MV-4-11 (cell line): Measurements from ENCODE around the gene MBNL1.
"Not testable (repeated sequence)": the region's sequence is repeated elsewhere in the genome, so short reads cannot be mapped to it uniquely, and the experiment has no call there.

Experiments
- DNase-seq: peaks from one replicate; lab custom pipeline; 2025; lab: John Stamatoyannopoulos, UW

MBNL1 gene

GRCh38 chr3:152403632-152404066 is 134.9 kb downstream of the MBNL1 start:
- no peak for DNase-seq

- no peak for DNase-seq
Measured at GRCh38 chr3:152404976-152405375, 136.2 kb downstream of the MBNL1 start.

- peak; percentile 89 for DNase-seq
Measured at GRCh38 chr3:152405915-152406802, 137.4 kb downstream of the MBNL1 start.

- DNase-seq, result no peak
Measured at GRCh38 chr3:152413240-152413639, 144.5 kb downstream of the MBNL1 start.

GRCh38 chr3:152416808-152417580 is 148.3 kb downstream of the MBNL1 start:
- no peak for DNase-seq

GRCh38 chr3:152419748-152420147 is 151.0 kb downstream of the MBNL1 start:
- DNase-seq, result no peak

- DNase-seq, result no peak
Measured at GRCh38 chr3:152421162-152421561, 152.4 kb downstream of the MBNL1 start.

- DNase-seq, result no peak
Measured at GRCh38 chr3:152426393-152426792, 157.7 kb downstream of the MBNL1 start.

- DNase-seq, result no peak
Measured at GRCh38 chr3:152428577-152428976, 159.8 kb downstream of the MBNL1 start.

- DNase-seq, result no peak
Measured at GRCh38 chr3:152430223-152431002, 161.7 kb downstream of the MBNL1 start.

- DNase-seq, result peak; percentile 74
Measured at GRCh38 chr3:152434142-152434541, 165.4 kb downstream of the MBNL1 start.

- not testable (repeated sequence) for DNase-seq
Measured at GRCh38 chr3:152435210-152435609, 166.5 kb downstream of the MBNL1 start.

GRCh38 chr3:152436707-152437590 is 168.2 kb downstream of the MBNL1 start:
- DNase-seq, result no peak

GRCh38 chr3:152438181-152438580 is 169.5 kb downstream of the MBNL1 start:
- DNase-seq, result no peak

GRCh38 chr3:152438706-152439105 is 170.0 kb downstream of the MBNL1 start:
- no peak for DNase-seq

- not testable (repeated sequence) for DNase-seq
Measured at GRCh38 chr3:152440243-152440642, 171.5 kb downstream of the MBNL1 start.

- DNase-seq, result no peak
Measured at GRCh38 chr3:152443212-152444023, 174.7 kb downstream of the MBNL1 start.

GRCh38 chr3:152444029-152444641 is 175.4 kb downstream of the MBNL1 start:
- DNase-seq, result peak; percentile 7

- DNase-seq, result no peak
Measured at GRCh38 chr3:152445212-152445611, 176.5 kb downstream of the MBNL1 start.

GRCh38 chr3:152446495-152446894 is 177.8 kb downstream of the MBNL1 start:
- no peak for DNase-seq
